GM23248 (cell line): Measurements from ENCODE around the gene SPATS2. TPM values are rescaled to one million over a fixed set of nuclear protein-coding genes. Genes with fewer than 3 reads are reported as not detected.
A peak's percentile ranks its signal among the peaks of the same experiment; 100 is the strongest.
"Not testable (repeated sequence)": the region's sequence is repeated elsewhere in the genome, so short reads cannot be mapped to it uniquely, and the experiment has no call there.

ENCODE experiments used
- DNase-seq: peaks from one replicate; pipeline ENCODE4 v3.0.0-alpha.2; 2015
- H2AFZ ChIP-seq: fragments of 200-600 bp; sonication (generic); 2 replicates; pipeline ENCODE4 v1.6.1; 2016; ENCODE audit warnings: antibody characterized with exemption
- H3F3A ChIP-seq: fragments of 200-600 bp; sonication (generic); 2 replicates; pipeline ENCODE4 v1.6.1; 2016; ENCODE audit warnings: mild to moderate bottlenecking, antibody characterized with exemption, mixed run types; ENCODE audit not compliant: insufficient read depth
- H3K27ac ChIP-seq: fragments of 200-600 bp; sonication (generic); 2 replicates; pipeline ENCODE4 v1.5.1; 2016; ENCODE audit warnings: mild to moderate bottlenecking
- H3K27me3 ChIP-seq: fragments of 200-600 bp; sonication (generic); replicated peaks from 2 replicates; pipeline ENCODE4 v1.6.1; 2016; ENCODE audit warnings: mild to moderate bottlenecking; ENCODE audit not compliant: insufficient read depth
- H3K36me3 ChIP-seq: fragments of 200-600 bp; sonication (generic); 2 replicates; pipeline ENCODE4 v1.6.1; 2016; ENCODE audit warnings: low read depth, mild to moderate bottlenecking
- H3K4me1 ChIP-seq: fragments of 200-600 bp; sonication (generic); 2 replicates; pipeline ENCODE4 v1.6.1; 2016; ENCODE audit warnings: mild to moderate bottlenecking; ENCODE audit not compliant: insufficient read depth
- H3K4me2 ChIP-seq: fragments of 200-600 bp; sonication (generic); one replicate; pipeline ENCODE4 v1.6.1; 2016; ENCODE audit warnings: mild to moderate bottlenecking; ENCODE audit not compliant: unreplicated experiment
- H3K4me3 ChIP-seq: fragments of 200-600 bp; sonication (generic); 2 replicates; pipeline ENCODE4 v1.5.1; 2016; ENCODE audit warnings: mild to moderate bottlenecking
- H3K79me2 ChIP-seq: fragments of 200-600 bp; sonication (generic); 2 replicates; pipeline ENCODE4 v1.6.1; 2016; ENCODE audit warnings: mild to moderate bottlenecking; ENCODE audit not compliant: insufficient read depth
- H3K9ac ChIP-seq: fragments of 200-600 bp; sonication (generic); 2 replicates; pipeline ENCODE4 v1.6.1; 2016; ENCODE audit warnings: mild to moderate bottlenecking
- H3K9me2 ChIP-seq: fragments of 200-600 bp; sonication (generic); 2 replicates; pipeline ENCODE4 v1.6.1; 2016; ENCODE audit warnings: mixed run types, mild to moderate bottlenecking, moderate library complexity; ENCODE audit not compliant: insufficient read depth
- H3K9me3 ChIP-seq: fragments of 200-600 bp; sonication (generic); one replicate; pipeline ENCODE4 v1.6.1; 2017; ENCODE audit warnings: low read depth
- H4K20me1 ChIP-seq: fragments of 200-600 bp; sonication (generic); 2 replicates; pipeline ENCODE4 v1.6.0; 2016; ENCODE audit not compliant: insufficient read depth
- EZH2 ChIP-seq: fragments of 200-600 bp; sonication (generic); IDR thresholded peaks from 2 replicates; pipeline ENCODE4 v1.6.1; 2018; ENCODE audit warnings: antibody characterized with exemption, mild to moderate bottlenecking; ENCODE audit not compliant: insufficient read depth, poor library complexity, severe bottlenecking
- EZH2phosphoT487 ChIP-seq: fragments of 200-600 bp; sonication (generic); IDR thresholded peaks from 2 replicates; pipeline ENCODE4 v1.6.1; 2018; ENCODE audit warnings: antibody characterized with exemption, moderate library complexity, mild to moderate bottlenecking, low read depth; ENCODE audit not compliant: insufficient read depth
- WGBS, 2 experiments: methylation state at CpG; one replicate each; pipeline ENCODE4 v1.1.6; 2015 to 2017; ENCODE audit warnings: low lambda C conversion rate in 2 of 2, low coverage in 1 of 2; ENCODE audit errors: missing lambda C conversion rate in 2 of 2; 5-methylcytosine and 5-hydroxymethylcytosine counted together
- in situ Hi-C: fragments of 300-500 bp; cut with MboI; formaldehyde crosslinking; loops from 2 replicates; pipeline ENCODE4 v1.15.0; 2020
- polyA plus RNA-seq: library from polyadenylated mRNA; unstranded; fragments of >200 nt; fragmentation: Nextera tagmentation; extraction: Ambion mirVana; gene quantifications from 2 replicates; pipeline ENCODE4 v1.2.1, GENCODE V29; 2016
- total RNA-seq: library from RNA; depleted of rRNA; stranded (reverse); fragments of >200 nt; shearing (Covaris generic); gene quantifications from 2 replicates; pipeline ENCODE4 v1.2.3, GENCODE V29; 2014; rRNA removed

Gene SPATS2
- total RNA-seq (13.7 and 25.0 TPM in 2 replicates), polyA plus RNA-seq (22.3 and 22.4 TPM in 2 replicates)

- WGBS, 2 experiments: 1% methylated on average over 18 to 45 of the region's 52 CpGs
- in situ Hi-C loops: loop anchor here (10.0 kb wide), 1 partner anchor 137 kb away; no protein-coding TSS in a partner anchor
Measured at GRCh38 chr12:49367381-49368239, at the start of gene SPATS2. TSS of gene SPATS2 (plus strand) at chr12:49367462. CDS start at chr12:49461013, 93,551 bp downstream.

GRCh38 chr12:49320411-49321103, 46.7 kb upstream of the SPATS2 start:
- H3K4me2 ChIP-seq, H3F3A ChIP-seq, in situ Hi-C loops, H3K9me2 ChIP-seq, H4K20me1 ChIP-seq, H3K36me3 ChIP-seq, DNase-seq, H3K4me3 ChIP-seq, H3K4me1 ChIP-seq, H3K79me2 ChIP-seq, H3K27ac ChIP-seq, H3K9ac ChIP-seq, H3K9me3 ChIP-seq, H3K27me3 ChIP-seq, H2AFZ ChIP-seq: not testable (repeated sequence)
- 91 to 98% methylated on average over 9 of the region's 9 CpGs for WGBS, 2 experiments

More at GRCh38 chr12:49367381-49368239, at the start of gene SPATS2:
- H3K9me3 ChIP-seq: no peaks in the 10 kb centered on the region
- peak; percentile 56 for DNase-seq
- peaks cover 27% of the 10 kb centered on the region for H3K4me1 ChIP-seq
- peak within 1 kb of the TSS; percentile 82 for H3K4me3 ChIP-seq
- H4K20me1 ChIP-seq: 0 out of 2 replicates have a peak, but pooled peaks cover 4% of the 10 kb centered on the region
- no peaks in the 10 kb centered on the region for H3K36me3 ChIP-seq
- no peaks in the 10 kb centered on the region for H3K27me3 ChIP-seq
- no peaks in the 10 kb centered on the region for H3K9me2 ChIP-seq
- peak within 1 kb of the TSS; percentile 97 for H3K4me2 ChIP-seq
- peak within 1 kb of the TSS; percentile 83 for H3K27ac ChIP-seq
- peak within 1 kb of the TSS; percentile 96 for H3K9ac ChIP-seq
- H2AFZ ChIP-seq: peak within 1 kb of the TSS; percentile 98
- H3F3A ChIP-seq: peaks cover 33% of the 10 kb centered on the region
- peaks cover 55% of the 10 kb centered on the region for H3K79me2 ChIP-seq
- TF ChIP-seq EZH2 (no peak), EZH2phosphoT487 (no peak)

DNA sequence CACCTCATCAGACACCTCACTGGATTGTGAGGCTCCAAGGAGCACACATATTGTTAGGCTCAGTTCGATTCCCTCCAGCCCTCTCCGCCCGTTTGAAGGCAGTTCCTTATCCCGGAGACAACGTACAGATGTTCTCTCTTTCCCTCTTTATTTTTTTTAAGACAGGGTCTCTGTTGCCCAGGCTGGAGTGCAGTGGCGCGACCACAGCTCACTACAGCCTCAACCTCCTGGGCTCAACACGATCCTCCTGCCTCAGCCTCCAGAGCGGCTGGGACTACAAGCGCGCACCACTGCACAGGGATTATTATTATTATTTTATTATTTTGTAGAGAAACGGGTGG, 44.9 kb upstream of the SPATS2 start:
- no peak for TF ChIP-seq EZH2
- no peak for TF ChIP-seq EZH2phosphoT487
- Histone ChIP-seq H3K4me1 (no peaks in the 10 kb centered on the region), H3K36me3 (no peaks in the 10 kb centered on the region), H3K4me3 (peak overlapping the region; percentile 86), H4K20me1 (no peaks in the 10 kb centered on the region), H3F3A (no peaks in the 10 kb centered on the region), H3K4me2 (peak overlapping the region; percentile 85), H3K9ac (peak overlapping the region; percentile 82), H3K27ac (no peak overlapping the region), H3K27me3 (no peaks in the 10 kb centered on the region), H3K9me3 (no peaks in the 10 kb centered on the region), H2AFZ (peak overlapping the region; percentile 97), H3K9me2 (no peaks in the 10 kb centered on the region), H3K79me2 (peaks cover 7% of the 10 kb centered on the region; the same call in 1 of the 2 replicates)
- DNase-seq: no peak
- WGBS, 2 experiments: 28 to 36% methylated on average over 12 of the region's 12 CpGs
- in situ Hi-C loops: no loop called here

- peak; percentile 99 for DNase-seq
- no peaks in the 10 kb centered on the region for H3K4me1 ChIP-seq
- H3K9me3 ChIP-seq: no peaks in the 10 kb centered on the region
- no peaks in the 10 kb centered on the region for H3K9me2 ChIP-seq
- no peak within 1 kb of the TSS for H3K27ac ChIP-seq
- H2AFZ ChIP-seq: peak within 1 kb of the TSS; percentile 99
- H3K4me2 ChIP-seq: peak within 1 kb of the TSS; percentile 85
- H4K20me1 ChIP-seq: no peaks in the 10 kb centered on the region
- WGBS, 2 experiments: 1% methylated on average over 51 to 65 of the region's 65 CpGs
- H3K4me3 ChIP-seq: peak within 1 kb of the TSS; percentile 86
- TF ChIP-seq EZH2 (no peak), EZH2phosphoT487 (no peak)
- H3K36me3 ChIP-seq: no peaks in the 10 kb centered on the region
- H3K9ac ChIP-seq: peak within 1 kb of the TSS; percentile 82
- H3K27me3 ChIP-seq: no peaks in the 10 kb centered on the region
- in situ Hi-C loops: no loop called here
- peaks cover 7% of the 10 kb centered on the region; the same call in 1 of the 2 replicates for H3K79me2 ChIP-seq
- no peaks in the 10 kb centered on the region for H3F3A ChIP-seq
Measured at GRCh38 chr12:49322708-49323523, 44.3 kb upstream of the SPATS2 start, which contains the start of gene TROAP. TSS of gene TROAP (plus strand) at chr12:49323255. CDS start at chr12:49323609, 354 bp downstream.
